GM19025 (cell line): ENCODE data around the gene HES1.
A peak's percentile ranks its signal among the peaks of the same experiment; 100 is the strongest.

ENCODE experiments used
- ATAC-seq: cut with Tn5 transposase; IDR thresholded peaks from one replicate; pipeline ENCODE4 v1.9.1; 2021; ENCODE audit warnings: mild to moderate bottlenecking, low read depth, moderate library complexity; ENCODE audit not compliant: unreplicated experiment

Gene HES1

GRCh38 chr3:194101592-194102432, 34.1 kb upstream of the HES1 start:
- ATAC-seq = peak; percentile 26

- no peak for ATAC-seq
Measured at GRCh38 chr3:194102436-194102835, 33.5 kb upstream of the HES1 start.

- ATAC-seq = no peak
Measured at GRCh38 chr3:194103505-194103904, 32.4 kb upstream of the HES1 start.

- ATAC-seq = no peak
Measured at GRCh38 chr3:194103983-194104751, 31.8 kb upstream of the HES1 start.

- no peak for ATAC-seq
Measured at GRCh38 chr3:194105292-194105691, 30.7 kb upstream of the HES1 start.

GRCh38 chr3:194107107-194107506, 28.8 kb upstream of the HES1 start:
- ATAC-seq = no peak

- ATAC-seq = no peak
Measured at GRCh38 chr3:194109192-194109863, 26.6 kb upstream of the HES1 start.

GRCh38 chr3:194110483-194110882, 25.5 kb upstream of the HES1 start:
- no peak for ATAC-seq

- ATAC-seq = no peak
Measured at GRCh38 chr3:194111336-194111735, 24.6 kb upstream of the HES1 start.

- ATAC-seq = no peak
Measured at GRCh38 chr3:194112120-194113106, 23.5 kb upstream of the HES1 start.

GRCh38 chr3:194114123-194114522, 21.8 kb upstream of the HES1 start:
- ATAC-seq = no peak

- ATAC-seq = no peak
Measured at GRCh38 chr3:194117104-194117845, 18.7 kb upstream of the HES1 start.

GRCh38 chr3:194118920-194119319, 17.0 kb upstream of the HES1 start:
- ATAC-seq = no peak

GRCh38 chr3:194119831-194120590, 15.9 kb upstream of the HES1 start:
- ATAC-seq = no peak

GRCh38 chr3:194120789-194121770, 14.9 kb upstream of the HES1 start:
- no peak for ATAC-seq

GRCh38 chr3:194121891-194122631, 13.9 kb upstream of the HES1 start:
- no peak for ATAC-seq

GRCh38 chr3:194123726-194124125, 12.2 kb upstream of the HES1 start:
- no peak for ATAC-seq
